HL-60 (cell line): ENCODE data around the gene MAPT.

Source experiments
- CTCF ChIP-seq: IDR thresholded peaks from one replicate; pipeline ENCODE4 v1.5.1; 2011; ENCODE audit warnings: low read length, control low read depth, inconsistent platforms; ENCODE audit not compliant: insufficient read depth
- SPI1 ChIP-seq: IDR thresholded peaks from 2 replicates; pipeline ENCODE4 v1.6.1; 2012; ENCODE audit warnings: low read depth, mild to moderate bottlenecking, borderline replicate concordance

- TF ChIP-seq CTCF: no peak
- no peak for TF ChIP-seq SPI1
Observed at GRCh38 chr17:45942284-45942683, 47.9 kb downstream of the MAPT start.
